CD14-positive monocyte (primary cell): ENCODE results near the gene LIPE. TPM values are rescaled to one million over a fixed set of nuclear protein-coding genes. Genes with fewer than 3 reads are reported as not detected.

Source experiments
- DNase-seq, 3 donors: peaks; one replicate each; pipeline ENCODE4 v3.0.0-alpha.2; 2011 to 2022
- H2AFZ ChIP-seq: 2 replicates; pipeline ENCODE4 v1.6.0; 2012; ENCODE audit warnings: mild to moderate bottlenecking, low read depth, low read length, inconsistent platforms; ENCODE audit not compliant: insufficient read depth, poor library complexity, severe bottlenecking
- H3K27ac ChIP-seq, 2 donors: 1 replicate in 1 of 2; 2 replicates in 1 of 2; pipeline ENCODE4 v1.5.1; 2012 to 2013; ENCODE audit warnings: low read length in 2 of 2, control low read depth in 1 of 2, inconsistent platforms in 1 of 2, low read depth in 1 of 2, mild to moderate bottlenecking in 1 of 2
- H3K27me3 ChIP-seq, 2 donors: one replicate each; pipeline versions ENCODE4 v1.6.0 to v1.6.1; 2011 to 2013; ENCODE audit warnings: low read length in 2 of 2; ENCODE audit not compliant: control insufficient read depth in 2 of 2, insufficient read depth in 2 of 2
- H3K36me3 ChIP-seq, 2 donors: replicated peaks in 1 of 2; 1 replicate in 1 of 2; 2 replicates in 1 of 2; pipeline versions ENCODE4 v1.5.1 to v1.6.1; 2012 to 2013; ENCODE audit warnings: low read length in 2 of 2, control low read depth in 1 of 2, inconsistent platforms in 1 of 2, mild to moderate bottlenecking in 1 of 2; ENCODE audit not compliant: insufficient read depth in 2 of 2, control insufficient read depth in 1 of 2
- H3K4me1 ChIP-seq, 2 donors: 1 replicate in 1 of 2; 2 replicates in 1 of 2; pipeline versions ENCODE4 v1.5.1 to v1.6.1; 2012 to 2013; ENCODE audit warnings: low read length in 2 of 2, control low read depth in 1 of 2, inconsistent platforms in 1 of 2, mild to moderate bottlenecking in 1 of 2, moderate library complexity in 1 of 2; ENCODE audit not compliant: insufficient read depth in 2 of 2, control insufficient read depth in 1 of 2
- H3K4me2 ChIP-seq: replicated peaks from 2 replicates; pipeline ENCODE3; 2012; ENCODE audit warnings: low read length, moderate library complexity, mild to moderate bottlenecking; ENCODE audit not compliant: poor library complexity, severe bottlenecking; ENCODE audit errors: extremely low read depth
- H3K4me3 ChIP-seq, 3 experiments: fragments of 200-600 bp in 1 of 3; sonication (generic) in 1 of 3; replicated peaks in 1 of 3; 1 replicate in 2 of 3; 2 replicates in 1 of 3; pipeline ENCODE4 v1.5.1; 2011 to 2013; ENCODE audit warnings: low read length in 3 of 3, mild to moderate bottlenecking in 3 of 3, control low read depth in 2 of 3, low read depth in 2 of 3, inconsistent platforms in 1 of 3, moderate library complexity in 1 of 3
- H3K79me2 ChIP-seq: 2 replicates; pipeline ENCODE4 v1.6.0; 2012; ENCODE audit warnings: mild to moderate bottlenecking, control low read depth, inconsistent platforms, low read length, moderate library complexity; ENCODE audit not compliant: insufficient read depth
- H3K9ac ChIP-seq: 2 replicates; pipeline ENCODE4 v1.6.0; 2017; ENCODE audit warnings: low read length, mild to moderate bottlenecking; ENCODE audit not compliant: insufficient read depth, poor library complexity, severe bottlenecking
- H3K9me3 ChIP-seq, 2 donors: replicated peaks in 1 of 2; 1 replicate in 1 of 2; 2 replicates in 1 of 2; pipeline versions ENCODE4 v1.5.1 to v1.6.1; 2012 to 2013; ENCODE audit warnings: low read length in 2 of 2, control low read depth in 1 of 2; ENCODE audit not compliant: control insufficient read depth in 1 of 2, insufficient read depth in 1 of 2
- H4K20me1 ChIP-seq: 2 replicates; pipeline ENCODE4 v1.6.0; 2012; ENCODE audit warnings: mild to moderate bottlenecking, low read length, control low read depth, moderate library complexity; ENCODE audit not compliant: insufficient read depth
- H3K27ac Mint-ChIP-seq, 7 donors: one replicate each; pipeline ENCODE4 v1.8.0; 2020; ENCODE audit warnings: mild to moderate bottlenecking in 7 of 7, mixed read lengths in 7 of 7, moderate library complexity in 6 of 7, inconsistent platforms in 2 of 7
- H3K27me3 Mint-ChIP-seq, 3 donors: one replicate each; pipeline ENCODE4 v1.8.0; 2021 to 2022; ENCODE audit warnings: low read depth in 3 of 3, mild to moderate bottlenecking in 3 of 3, mixed read lengths in 3 of 3, moderate library complexity in 3 of 3, inconsistent platforms in 1 of 3
- H3K36me3 Mint-ChIP-seq, 2 donors: one replicate each; pipeline ENCODE4 v1.8.0; 2020; ENCODE audit warnings: mixed read lengths in 2 of 2, inconsistent platforms in 1 of 2, mild to moderate bottlenecking in 1 of 2
- H3K4me1 Mint-ChIP-seq: one replicate; pipeline ENCODE4 v1.8.0; 2020; ENCODE audit warnings: mild to moderate bottlenecking, mixed read lengths
- H3K4me3 Mint-ChIP-seq, 2 donors: one replicate each; pipeline ENCODE4 v1.8.0; 2020; ENCODE audit warnings: mild to moderate bottlenecking in 2 of 2, mixed read lengths in 2 of 2, moderate library complexity in 1 of 2
- H3K9me3 Mint-ChIP-seq, 7 donors: one replicate each; pipeline ENCODE4 v1.8.0; 2020 to 2022; ENCODE audit warnings: mixed read lengths in 7 of 7, mild to moderate bottlenecking in 6 of 7, moderate library complexity in 6 of 7, inconsistent platforms in 2 of 7
- CTCF ChIP-seq: fragments of 200-600 bp; IDR thresholded peaks from one replicate; pipeline ENCODE4 v1.8.0; 2022; ENCODE audit warnings: antibody characterized with exemption, mild to moderate bottlenecking
- WGBS: methylation state at CpG from one replicate; pipeline ENCODE4 v1.1.5; 2013; ENCODE audit warnings: missing lambda C conversion rate; ENCODE audit not compliant: insufficient coverage; 5-methylcytosine and 5-hydroxymethylcytosine counted together
- intact Hi-C, 2 donors: fragments of 100-400 bp; cut with micrococcal nuclease; formaldehyde crosslinking; loops; one replicate each; pipeline versions ENCODE4 v1.15.0 to v1.15.1; 2023
- polyA plus RNA-seq, 3 donors: library from polyadenylated mRNA; depleted of rRNA in 1 of 3; unstranded in 2 of 3; stranded (reverse) in 1 of 3; fragments of 300-500 nt in 2 of 3; fragments of >200 nt in 1 of 3; fragmentation: Illumina TruSeq in 2 of 3; gene quantifications; 1 replicate in 2 of 3; 2 replicates in 1 of 3; pipeline ENCODE4 v1.2.3, GENCODE V29; 2012 to 2021
- small RNA-seq: library from RNA; depleted of rRNA; stranded (forward); fragments of <200 nt; gene quantifications from one replicate; pipeline ENCODE3, GENCODE V24; 2012; ENCODE audit warnings: low read depth; ENCODE audit not compliant: insufficient read length

Gene LIPE
- polyA plus RNA-seq, 3 donors = 0.31 TPM; not detected in 2

GRCh38 chr19:42352301-42353259 is 74.6 kb downstream of the LIPE start:
- intact Hi-C loops = no loop called here
- H3K4me1 ChIP-seq = peaks cover 3 to 5% of the 10 kb centered on the region in 2 donors
- no peak overlapping the region for H3K9ac ChIP-seq
- Mint-ChIP-seq H3K36me3 (peaks cover 7 to 17% of the 10 kb centered on the region in 2 donors), H3K9me3 (no peaks in the 10 kb centered on the region), H3K4me1 (peaks cover 5% of the 10 kb centered on the region), H3K27me3 (peaks cover 0 to 3% (median 0%) of the 10 kb centered on the region in 3 donors), H3K4me3 (no peak overlapping the region), H3K27ac (peak overlapping the region in 1 of 7 donors; percentile 26)
- H3K27ac ChIP-seq = no peak overlapping the region
- no peak overlapping the region for H3K4me2 ChIP-seq
- DNase-seq = no peak
- no peaks in the 10 kb centered on the region for H3K27me3 ChIP-seq
- no peaks in the 10 kb centered on the region for H4K20me1 ChIP-seq
- H2AFZ ChIP-seq = no peak overlapping the region
- H3K36me3 ChIP-seq = peaks cover 9 to 14% of the 10 kb centered on the region in 2 donors
- H3K4me3 ChIP-seq = no peak overlapping the region
- no peaks in the 10 kb centered on the region for H3K79me2 ChIP-seq
- 92% methylated on average over 28 of the region's 31 CpGs for WGBS
- H3K9me3 ChIP-seq = no peaks in the 10 kb centered on the region
- no peak for TF ChIP-seq CTCF

Small RNA genes within 50 kb of the gene (small RNA-seq; reads per million reads assigned to genes)
- not detected for gene RNU4-60P

Other genes starting within 250 kb of the LIPE start
- gene DEDD2, start 209.7 kb downstream of the LIPE start, polyA plus RNA-seq = 100 to 1,000 TPM; 125 to 141 (median 133) TPM
- gene ZNF526, start 207.1 kb downstream of the LIPE start, polyA plus RNA-seq = 1 to 10 TPM in 2 of 3 donors, under 1 TPM in 1; 0.96 to 3.4 (median 1.3) TPM
- 10 to 100 TPM; 12.3 to 47.2 (median 14.9) TPM for gene GSK3A, start 184.8 kb downstream of the LIPE start, polyA plus RNA-seq
- gene ERF, start 172.3 kb downstream of the LIPE start, polyA plus RNA-seq = 10 to 100 TPM in 1 of 3 donors, 1 to 10 TPM in 2; 2.3 to 42.6 (median 3.4) TPM
- 10 to 100 TPM in 1 of 3 donors, under 1 TPM in 2; 0.62 to 42.2 (median 0.87) TPM for gene CIC, start 158.1 kb downstream of the LIPE start, polyA plus RNA-seq
- gene PRR19, start 125.3 kb downstream of the LIPE start, polyA plus RNA-seq = under 1 TPM; 0.35 to 0.51 (median 0.38) TPM
- gene PAFAH1B3, start 124.8 kb downstream of the LIPE start, polyA plus RNA-seq = 10 to 100 TPM; 15.3 to 18.7 (median 15.5) TPM
- not detected for gene TMEM145, start 114.1 kb downstream of the LIPE start, polyA plus RNA-seq
- gene MEGF8, start 101.8 kb downstream of the LIPE start, polyA plus RNA-seq = 1 to 10 TPM in 1 of 3 donors, under 1 TPM in 2; 0.15 to 2.7 (median 0.27) TPM
- 1 to 10 TPM in 2 of 3 donors, under 1 TPM in 1; 0.64 to 6.4 (median 3.4) TPM for gene CNFN, start 37.1 kb downstream of the LIPE start, polyA plus RNA-seq
- not detected for gene CXCL17, start 15.6 kb upstream of the LIPE start, polyA plus RNA-seq
- gene CEACAM1, start 101.1 kb upstream of the LIPE start, polyA plus RNA-seq = under 1 TPM; 0.09 to 0.40 (median 0.22) TPM
- gene CEACAM8, start 167.5 kb upstream of the LIPE start, polyA plus RNA-seq = not detected